GM23338 (cell line): ENCODE data around the gene GNG4. TPM values are rescaled to one million over a fixed set of nuclear protein-coding genes. Genes with fewer than 3 reads are reported as not detected.

Source experiments
- ATAC-seq: fragments of 200-7000 bp; cut with Tn5 transposase; 3 replicates; pipeline ENCODE4 v1.9.1; 2020
- DNase-seq: peaks from one replicate; pipeline ENCODE4 v3.0.0-alpha.2; 2015; ENCODE audit warnings: low spot score
- H2AFZ ChIP-seq: fragments of 200-600 bp; sonication (generic); 2 replicates; pipeline ENCODE4 v1.8.0; 2016; ENCODE audit warnings: antibody characterized with exemption, mild to moderate bottlenecking, moderate library complexity
- H3F3A ChIP-seq: fragments of 200-600 bp; sonication (generic); replicated peaks from 2 replicates; pipeline ENCODE4 v1.8.0; 2017; ENCODE audit warnings: antibody characterized with exemption, mixed run types, low read depth
- H3K27ac ChIP-seq: fragments of 200-600 bp; sonication (generic); 2 replicates; pipeline ENCODE4 v1.6.1; 2016; ENCODE audit warnings: low read depth
- H3K27me3 ChIP-seq: fragments of 200-600 bp; sonication (generic); 2 replicates; pipeline ENCODE4 v1.8.0; 2016; ENCODE audit warnings: mild to moderate bottlenecking, mixed run types, moderate library complexity; ENCODE audit not compliant: insufficient read depth
- H3K36me3 ChIP-seq: fragments of 200-600 bp; sonication (generic); 2 replicates; pipeline ENCODE4 v1.8.0; 2016; ENCODE audit warnings: mild to moderate bottlenecking; ENCODE audit not compliant: insufficient read depth
- H3K4me1 ChIP-seq: fragments of 200-600 bp; sonication (generic); 2 replicates; pipeline ENCODE4 v1.8.0; 2016; ENCODE audit warnings: mild to moderate bottlenecking, moderate library complexity; ENCODE audit not compliant: insufficient read depth
- H3K4me2 ChIP-seq: fragments of 200-600 bp; sonication (generic); 2 replicates; pipeline ENCODE4 v1.7.1; 2017; ENCODE audit warnings: mixed run types
- H3K4me3 ChIP-seq: fragments of 200-600 bp; sonication (generic); 2 replicates; pipeline ENCODE4 v1.6.1; 2016; ENCODE audit warnings: mixed run types
- H3K79me2 ChIP-seq: fragments of 200-600 bp; sonication (generic); replicated peaks from 2 replicates; pipeline ENCODE4 v1.8.0; 2017; ENCODE audit warnings: mild to moderate bottlenecking; ENCODE audit not compliant: insufficient read depth
- H3K9me2 ChIP-seq: fragments of 200-600 bp; sonication (generic); 2 replicates; pipeline ENCODE4 v1.8.0; 2017; ENCODE audit not compliant: insufficient read depth
- H4K20me1 ChIP-seq: fragments of 200-600 bp; sonication (generic); replicated peaks from 2 replicates; pipeline ENCODE4 v1.8.0; 2017; ENCODE audit warnings: mild to moderate bottlenecking; ENCODE audit not compliant: insufficient read depth
- H3K27ac Mint-ChIP-seq: 2 replicates; pipeline ENCODE4 v1.8.0; 2020; ENCODE audit warnings: inconsistent platforms, mild to moderate bottlenecking, moderate library complexity, mixed read lengths
- H3K27me3 Mint-ChIP-seq: 3 replicates; pipeline ENCODE4 v1.8.0; 2022; ENCODE audit warnings: low read depth, mild to moderate bottlenecking, moderate library complexity, mixed read lengths, inconsistent platforms; ENCODE audit not compliant: insufficient read depth, poor library complexity
- H3K36me3 Mint-ChIP-seq: 3 replicates; pipeline ENCODE4 v1.8.0; 2021; ENCODE audit warnings: low read depth, mild to moderate bottlenecking, inconsistent platforms, moderate library complexity, mixed read lengths
- H3K4me1 Mint-ChIP-seq: 3 replicates; pipeline ENCODE4 v1.8.0; 2020; ENCODE audit warnings: mild to moderate bottlenecking, inconsistent platforms, mixed read lengths
- H3K4me3 Mint-ChIP-seq: 3 replicates; pipeline ENCODE4 v1.8.0; 2021; ENCODE audit warnings: moderate library complexity, mild to moderate bottlenecking, inconsistent platforms, mixed read lengths
- H3K9me3 Mint-ChIP-seq: 3 replicates; pipeline ENCODE4 v1.8.0; 2020; ENCODE audit warnings: moderate library complexity, mild to moderate bottlenecking, inconsistent platforms, mixed read lengths
- CREB1 ChIP-seq: fragments of 250-450 bp; sonication (Bioruptor Pico); IDR thresholded peaks from 2 replicates; pipeline ENCODE4 v1.5.0; 2020; ENCODE audit warnings: low read depth, mild to moderate bottlenecking, moderate library complexity
- EZH2 ChIP-seq: fragments of 200-600 bp; sonication (generic); IDR thresholded peaks from one replicate; pipeline ENCODE4 v1.8.0; 2017; ENCODE audit warnings: antibody characterized with exemption, mild to moderate bottlenecking, low read depth; ENCODE audit not compliant: unreplicated experiment
- EZH2phosphoT487 ChIP-seq: fragments of 200-600 bp; sonication (generic); IDR thresholded peaks from one replicate; pipeline ENCODE4 v1.8.1; 2018; ENCODE audit warnings: antibody characterized with exemption; ENCODE audit not compliant: unreplicated experiment
- JUNB ChIP-seq: IDR thresholded peaks from one replicate; pipeline ENCODE4 v1.6.1; 2016; ENCODE audit warnings: antibody characterized with exemption; ENCODE audit not compliant: unreplicated experiment
- NANOG ChIP-seq: IDR thresholded peaks from 2 replicates; pipeline ENCODE4 v1.6.1; 2016; ENCODE audit warnings: antibody characterized with exemption, borderline replicate concordance
- POLR2AphosphoS5 ChIP-seq: IDR thresholded peaks from 2 replicates; pipeline ENCODE4 v1.6.1; 2016; ENCODE audit warnings: antibody characterized with exemption, low read depth
- STAT1 ChIP-seq: IDR thresholded peaks from one replicate; pipeline ENCODE4 v1.6.1; 2016; ENCODE audit warnings: antibody characterized with exemption; ENCODE audit not compliant: unreplicated experiment
- ZNF114 ChIP-seq: fragments of 250-450 bp; sonication (Bioruptor Pico); IDR thresholded peaks from 2 replicates; pipeline ENCODE4 v1.5.0; 2020; ENCODE audit warnings: mild to moderate bottlenecking, moderate library complexity
- ZNF331 ChIP-seq: fragments of 250-450 bp; sonication (Bioruptor Pico); IDR thresholded peaks from 2 replicates; pipeline ENCODE4 v1.5.0; 2020; ENCODE audit warnings: low read depth, mild to moderate bottlenecking, moderate library complexity
- polyA plus RNA-seq: library from polyadenylated mRNA; unstranded; fragments of >200 nt; fragmentation: Nextera tagmentation; extraction: Ambion mirVana; gene quantifications from 2 replicates; pipeline ENCODE4 v1.2.1, GENCODE V29; 2016
- total RNA-seq: library from RNA; depleted of rRNA; stranded (reverse); fragments of >200 nt; shearing (Covaris generic); gene quantifications from 2 replicates; pipeline ENCODE4 v1.2.3, GENCODE V29; 2014
- TF ChIP-seq, protein P1 (sequence below): fragments of 250-450 bp; sonication (Bioruptor Pico); IDR thresholded peaks from 2 replicates; pipeline ENCODE4 v1.5.0; 2020; ENCODE audit warnings: mild to moderate bottlenecking, moderate library complexity
- TF ChIP-seq, protein P2 (sequence below): IDR thresholded peaks from 2 replicates; pipeline ENCODE4 v1.6.1; 2016; ENCODE audit warnings: antibody characterized with exemption
- TF ChIP-seq, protein P3 (sequence below), 2 experiments: fragments of 200-600 bp in 1 of 2; sonication (generic) in 1 of 2; conservative IDR thresholded peaks; 2 replicates each; pipeline versions ENCODE4 v1.5.1 to v1.6.1; 2016 to 2017; ENCODE audit warnings: antibody characterized with exemption in 2 of 2, low read depth in 2 of 2, mild to moderate bottlenecking in 2 of 2, moderate library complexity in 1 of 2
- TF ChIP-seq, protein P4 (sequence below): IDR thresholded peaks from one replicate; pipeline ENCODE4 v1.6.1; 2018; ENCODE audit warnings: antibody characterized with exemption; ENCODE audit not compliant: unreplicated experiment

The GNG4 gene
- total and polyA plus RNA-seq, 2 experiments from 2014 or later = 40.2 to 49.2 TPM

DNA sequence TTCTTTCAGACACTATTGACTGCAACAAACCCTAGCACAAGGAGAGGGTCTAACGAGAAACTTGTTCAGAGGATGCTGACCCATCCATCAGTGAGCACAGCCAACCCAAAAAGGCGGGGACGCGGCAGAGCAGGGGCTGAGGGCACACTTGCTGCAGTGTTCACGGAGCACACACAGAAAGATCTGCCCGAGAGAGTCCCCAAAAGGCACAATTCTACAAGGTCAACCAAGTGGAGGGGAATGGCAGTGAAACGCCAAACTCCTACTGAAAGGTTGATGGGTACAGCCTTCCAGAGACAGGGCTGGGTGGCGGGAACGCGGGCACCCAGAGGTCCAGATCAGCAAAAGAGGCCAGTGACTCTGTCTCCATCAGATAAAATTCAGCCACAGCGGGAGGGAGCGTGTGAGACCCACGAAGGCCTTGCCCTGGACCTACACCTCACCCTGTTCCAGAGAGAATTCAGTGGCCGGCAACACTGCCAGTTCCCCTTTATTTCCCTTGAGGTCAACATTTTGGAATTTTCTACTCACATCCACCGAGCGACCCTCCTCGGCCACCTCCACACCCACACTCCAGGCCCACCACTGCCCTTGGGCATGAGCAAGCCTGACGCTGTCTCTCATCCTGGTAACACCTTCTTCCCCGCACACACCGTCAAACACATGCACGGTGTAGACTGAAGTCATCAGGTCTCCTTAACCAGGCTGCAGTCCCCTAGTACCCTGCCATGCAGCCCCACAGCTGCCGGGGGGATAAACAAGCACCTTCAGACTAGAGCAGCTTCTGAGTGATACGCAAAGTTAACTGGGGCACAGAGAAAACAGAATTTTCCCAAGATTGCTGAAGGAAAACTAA is 5.5 kb downstream of the GNG4 start:
- no peak overlapping the region for H3K4me2 ChIP-seq
- ATAC-seq = no peak
- H2AFZ ChIP-seq = no peak overlapping the region

More for the DNA sequence above, 5.5 kb downstream of the GNG4 start:
- peaks cover 92% of the 10 kb centered on the region for H3K79me2 ChIP-seq
- no peaks in the 10 kb centered on the region for H3K27me3 ChIP-seq
- no peak overlapping the region for H3K4me3 ChIP-seq
- peaks cover 3% of the 10 kb centered on the region; the same call in 1 of the 2 replicates for H3F3A ChIP-seq
- no peak overlapping the region for H3K4me3 Mint-ChIP-seq
- H3K36me3 Mint-ChIP-seq = no peaks in the 10 kb centered on the region; the same call in 2 of the 3 replicates
- H3K9me3 Mint-ChIP-seq = no peaks in the 10 kb centered on the region
- H4K20me1 ChIP-seq = peaks cover 26% of the 10 kb centered on the region
- no peak for TF ChIP-seq ZNF114 (CRISPR knock-in tag)
- no peak for TF ChIP-seq ZNF331 (CRISPR knock-in tag)
- TF ChIP-seq, protein P1, sequence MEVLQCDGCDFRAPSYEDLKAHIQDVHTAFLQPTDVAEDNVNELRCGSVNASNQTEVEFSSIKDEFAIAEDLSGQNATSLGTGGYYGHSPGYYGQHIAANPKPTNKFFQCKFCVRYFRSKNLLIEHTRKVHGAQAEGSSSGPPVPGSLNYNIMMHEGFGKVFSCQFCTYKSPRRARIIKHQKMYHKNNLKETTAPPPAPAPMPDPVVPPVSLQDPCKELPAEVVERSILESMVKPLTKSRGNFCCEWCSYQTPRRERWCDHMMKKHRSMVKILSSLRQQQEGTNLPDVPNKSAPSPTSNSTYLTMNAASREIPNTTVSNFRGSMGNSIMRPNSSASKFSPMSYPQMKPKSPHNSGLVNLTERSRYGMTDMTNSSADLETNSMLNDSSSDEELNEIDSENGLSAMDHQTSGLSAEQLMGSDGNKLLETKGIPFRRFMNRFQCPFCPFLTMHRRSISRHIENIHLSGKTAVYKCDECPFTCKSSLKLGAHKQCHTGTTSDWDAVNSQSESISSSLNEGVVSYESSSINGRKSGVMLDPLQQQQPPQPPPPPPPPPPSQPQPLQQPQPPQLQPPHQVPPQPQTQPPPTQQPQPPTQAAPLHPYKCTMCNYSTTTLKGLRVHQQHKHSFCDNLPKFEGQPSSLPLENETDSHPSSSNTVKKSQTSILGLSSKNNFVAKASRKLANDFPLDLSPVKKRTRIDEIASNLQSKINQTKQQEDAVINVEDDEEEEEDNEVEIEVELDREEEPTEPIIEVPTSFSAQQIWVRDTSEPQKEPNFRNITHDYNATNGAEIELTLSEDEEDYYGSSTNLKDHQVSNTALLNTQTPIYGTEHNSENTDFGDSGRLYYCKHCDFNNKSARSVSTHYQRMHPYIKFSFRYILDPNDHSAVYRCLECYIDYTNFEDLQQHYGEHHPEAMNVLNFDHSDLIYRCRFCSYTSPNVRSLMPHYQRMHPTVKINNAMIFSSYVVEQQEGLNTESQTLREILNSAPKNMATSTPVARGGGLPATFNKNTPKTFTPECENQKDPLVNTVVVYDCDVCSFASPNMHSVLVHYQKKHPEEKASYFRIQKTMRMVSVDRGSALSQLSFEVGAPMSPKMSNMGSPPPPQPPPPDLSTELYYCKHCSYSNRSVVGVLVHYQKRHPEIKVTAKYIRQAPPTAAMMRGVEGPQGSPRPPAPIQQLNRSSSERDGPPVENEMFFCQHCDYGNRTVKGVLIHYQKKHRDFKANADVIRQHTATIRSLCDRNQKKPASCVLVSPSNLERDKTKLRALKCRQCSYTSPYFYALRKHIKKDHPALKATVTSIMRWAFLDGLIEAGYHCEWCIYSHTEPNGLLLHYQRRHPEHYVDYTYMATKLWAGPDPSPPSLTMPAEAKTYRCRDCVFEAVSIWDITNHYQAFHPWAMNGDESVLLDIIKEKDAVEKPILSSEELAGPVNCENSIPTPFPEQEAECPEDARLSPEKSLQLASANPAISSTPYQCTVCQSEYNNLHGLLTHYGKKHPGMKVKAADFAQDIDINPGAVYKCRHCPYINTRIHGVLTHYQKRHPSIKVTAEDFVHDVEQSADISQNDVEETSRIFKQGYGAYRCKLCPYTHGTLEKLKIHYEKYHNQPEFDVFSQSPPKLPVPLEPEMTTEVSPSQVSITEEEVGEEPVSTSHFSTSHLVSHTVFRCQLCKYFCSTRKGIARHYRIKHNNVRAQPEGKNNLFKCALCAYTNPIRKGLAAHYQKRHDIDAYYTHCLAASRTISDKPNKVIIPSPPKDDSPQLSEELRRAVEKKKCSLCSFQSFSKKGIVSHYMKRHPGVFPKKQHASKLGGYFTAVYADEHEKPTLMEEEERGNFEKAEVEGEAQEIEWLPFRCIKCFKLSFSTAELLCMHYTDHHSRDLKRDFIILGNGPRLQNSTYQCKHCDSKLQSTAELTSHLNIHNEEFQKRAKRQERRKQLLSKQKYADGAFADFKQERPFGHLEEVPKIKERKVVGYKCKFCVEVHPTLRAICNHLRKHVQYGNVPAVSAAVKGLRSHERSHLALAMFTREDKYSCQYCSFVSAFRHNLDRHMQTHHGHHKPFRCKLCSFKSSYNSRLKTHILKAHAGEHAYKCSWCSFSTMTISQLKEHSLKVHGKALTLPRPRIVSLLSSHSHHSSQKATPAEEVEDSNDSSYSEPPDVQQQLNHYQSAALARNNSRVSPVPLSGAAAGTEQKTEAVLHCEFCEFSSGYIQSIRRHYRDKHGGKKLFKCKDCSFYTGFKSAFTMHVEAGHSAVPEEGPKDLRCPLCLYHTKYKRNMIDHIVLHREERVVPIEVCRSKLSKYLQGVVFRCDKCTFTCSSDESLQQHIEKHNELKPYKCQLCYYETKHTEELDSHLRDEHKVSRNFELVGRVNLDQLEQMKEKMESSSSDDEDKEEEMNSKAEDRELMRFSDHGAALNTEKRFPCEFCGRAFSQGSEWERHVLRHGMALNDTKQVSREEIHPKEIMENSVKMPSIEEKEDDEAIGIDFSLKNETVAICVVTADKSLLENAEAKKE = no peak
- TF ChIP-seq POLR2AphosphoS5 = no peak
- no peak for TF ChIP-seq CREB1 (CRISPR knock-in tag)
- no peak for TF ChIP-seq STAT1
- TF ChIP-seq, protein P2, sequence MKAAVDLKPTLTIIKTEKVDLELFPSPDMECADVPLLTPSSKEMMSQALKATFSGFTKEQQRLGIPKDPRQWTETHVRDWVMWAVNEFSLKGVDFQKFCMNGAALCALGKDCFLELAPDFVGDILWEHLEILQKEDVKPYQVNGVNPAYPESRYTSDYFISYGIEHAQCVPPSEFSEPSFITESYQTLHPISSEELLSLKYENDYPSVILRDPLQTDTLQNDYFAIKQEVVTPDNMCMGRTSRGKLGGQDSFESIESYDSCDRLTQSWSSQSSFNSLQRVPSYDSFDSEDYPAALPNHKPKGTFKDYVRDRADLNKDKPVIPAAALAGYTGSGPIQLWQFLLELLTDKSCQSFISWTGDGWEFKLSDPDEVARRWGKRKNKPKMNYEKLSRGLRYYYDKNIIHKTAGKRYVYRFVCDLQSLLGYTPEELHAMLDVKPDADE = no peak
- TF ChIP-seq JUNB = no peak
- TF ChIP-seq EZH2phosphoT487 = no peak
- TF ChIP-seq, protein P3, sequence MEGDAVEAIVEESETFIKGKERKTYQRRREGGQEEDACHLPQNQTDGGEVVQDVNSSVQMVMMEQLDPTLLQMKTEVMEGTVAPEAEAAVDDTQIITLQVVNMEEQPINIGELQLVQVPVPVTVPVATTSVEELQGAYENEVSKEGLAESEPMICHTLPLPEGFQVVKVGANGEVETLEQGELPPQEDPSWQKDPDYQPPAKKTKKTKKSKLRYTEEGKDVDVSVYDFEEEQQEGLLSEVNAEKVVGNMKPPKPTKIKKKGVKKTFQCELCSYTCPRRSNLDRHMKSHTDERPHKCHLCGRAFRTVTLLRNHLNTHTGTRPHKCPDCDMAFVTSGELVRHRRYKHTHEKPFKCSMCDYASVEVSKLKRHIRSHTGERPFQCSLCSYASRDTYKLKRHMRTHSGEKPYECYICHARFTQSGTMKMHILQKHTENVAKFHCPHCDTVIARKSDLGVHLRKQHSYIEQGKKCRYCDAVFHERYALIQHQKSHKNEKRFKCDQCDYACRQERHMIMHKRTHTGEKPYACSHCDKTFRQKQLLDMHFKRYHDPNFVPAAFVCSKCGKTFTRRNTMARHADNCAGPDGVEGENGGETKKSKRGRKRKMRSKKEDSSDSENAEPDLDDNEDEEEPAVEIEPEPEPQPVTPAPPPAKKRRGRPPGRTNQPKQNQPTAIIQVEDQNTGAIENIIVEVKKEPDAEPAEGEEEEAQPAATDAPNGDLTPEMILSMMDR (conservative IDR thresholded peaks at IDR 0.05; ENCODE audit: low read depth in 2 of 2) = no peak
- no peak for TF ChIP-seq EZH2
- TF ChIP-seq, protein P4, sequence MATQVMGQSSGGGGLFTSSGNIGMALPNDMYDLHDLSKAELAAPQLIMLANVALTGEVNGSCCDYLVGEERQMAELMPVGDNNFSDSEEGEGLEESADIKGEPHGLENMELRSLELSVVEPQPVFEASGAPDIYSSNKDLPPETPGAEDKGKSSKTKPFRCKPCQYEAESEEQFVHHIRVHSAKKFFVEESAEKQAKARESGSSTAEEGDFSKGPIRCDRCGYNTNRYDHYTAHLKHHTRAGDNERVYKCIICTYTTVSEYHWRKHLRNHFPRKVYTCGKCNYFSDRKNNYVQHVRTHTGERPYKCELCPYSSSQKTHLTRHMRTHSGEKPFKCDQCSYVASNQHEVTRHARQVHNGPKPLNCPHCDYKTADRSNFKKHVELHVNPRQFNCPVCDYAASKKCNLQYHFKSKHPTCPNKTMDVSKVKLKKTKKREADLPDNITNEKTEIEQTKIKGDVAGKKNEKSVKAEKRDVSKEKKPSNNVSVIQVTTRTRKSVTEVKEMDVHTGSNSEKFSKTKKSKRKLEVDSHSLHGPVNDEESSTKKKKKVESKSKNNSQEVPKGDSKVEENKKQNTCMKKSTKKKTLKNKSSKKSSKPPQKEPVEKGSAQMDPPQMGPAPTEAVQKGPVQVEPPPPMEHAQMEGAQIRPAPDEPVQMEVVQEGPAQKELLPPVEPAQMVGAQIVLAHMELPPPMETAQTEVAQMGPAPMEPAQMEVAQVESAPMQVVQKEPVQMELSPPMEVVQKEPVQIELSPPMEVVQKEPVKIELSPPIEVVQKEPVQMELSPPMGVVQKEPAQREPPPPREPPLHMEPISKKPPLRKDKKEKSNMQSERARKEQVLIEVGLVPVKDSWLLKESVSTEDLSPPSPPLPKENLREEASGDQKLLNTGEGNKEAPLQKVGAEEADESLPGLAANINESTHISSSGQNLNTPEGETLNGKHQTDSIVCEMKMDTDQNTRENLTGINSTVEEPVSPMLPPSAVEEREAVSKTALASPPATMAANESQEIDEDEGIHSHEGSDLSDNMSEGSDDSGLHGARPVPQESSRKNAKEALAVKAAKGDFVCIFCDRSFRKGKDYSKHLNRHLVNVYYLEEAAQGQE = no peak
- TF ChIP-seq NANOG = no peak
- H3K27me3 Mint-ChIP-seq = peaks cover 18% of the 10 kb centered on the region
- no peak for DNase-seq
- no peak overlapping the region for H3K27ac ChIP-seq
- H3K4me1 Mint-ChIP-seq = peaks cover 65% of the 10 kb centered on the region
- peaks cover 3% of the 10 kb centered on the region; the same call in 1 of the 2 replicates for H3K9me2 ChIP-seq
- H3K27ac Mint-ChIP-seq = no peak overlapping the region
- H3K4me1 ChIP-seq = peaks cover 40% of the 10 kb centered on the region
- H3K36me3 ChIP-seq = no peaks in the 10 kb centered on the region
